ENCODE results near the gene REN.

The REN gene

DNA sequence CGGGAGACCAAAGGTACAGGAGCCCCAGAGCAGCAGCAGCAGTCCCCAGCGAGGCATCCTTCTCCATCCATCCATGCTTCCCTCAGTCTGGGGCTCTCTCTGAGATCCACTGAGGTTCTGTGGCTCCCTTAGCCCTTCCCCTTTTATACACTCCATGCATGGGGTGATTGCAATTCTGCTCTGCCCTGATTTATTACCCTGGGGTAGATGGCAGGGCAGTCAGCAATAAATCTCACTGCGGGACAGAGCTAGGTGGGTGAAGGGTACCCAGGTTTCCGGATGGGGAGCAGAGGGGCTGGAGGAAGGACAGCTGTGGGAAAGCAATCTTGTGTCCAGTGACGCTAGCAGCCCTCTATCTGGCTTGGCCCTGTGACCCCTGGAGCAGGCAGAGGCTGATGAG lies at the start of gene REN:
Gene REN, minus strand, starts transcription at position 119 of the 400 bp plus-strand sequence. Its CDS starts 44 bp downstream, at position 75.
- H3K4me3 ChIP-seq (ENCODE audit: low read depth, low read length) = no peak within 1 kb of the TSS

DNA sequence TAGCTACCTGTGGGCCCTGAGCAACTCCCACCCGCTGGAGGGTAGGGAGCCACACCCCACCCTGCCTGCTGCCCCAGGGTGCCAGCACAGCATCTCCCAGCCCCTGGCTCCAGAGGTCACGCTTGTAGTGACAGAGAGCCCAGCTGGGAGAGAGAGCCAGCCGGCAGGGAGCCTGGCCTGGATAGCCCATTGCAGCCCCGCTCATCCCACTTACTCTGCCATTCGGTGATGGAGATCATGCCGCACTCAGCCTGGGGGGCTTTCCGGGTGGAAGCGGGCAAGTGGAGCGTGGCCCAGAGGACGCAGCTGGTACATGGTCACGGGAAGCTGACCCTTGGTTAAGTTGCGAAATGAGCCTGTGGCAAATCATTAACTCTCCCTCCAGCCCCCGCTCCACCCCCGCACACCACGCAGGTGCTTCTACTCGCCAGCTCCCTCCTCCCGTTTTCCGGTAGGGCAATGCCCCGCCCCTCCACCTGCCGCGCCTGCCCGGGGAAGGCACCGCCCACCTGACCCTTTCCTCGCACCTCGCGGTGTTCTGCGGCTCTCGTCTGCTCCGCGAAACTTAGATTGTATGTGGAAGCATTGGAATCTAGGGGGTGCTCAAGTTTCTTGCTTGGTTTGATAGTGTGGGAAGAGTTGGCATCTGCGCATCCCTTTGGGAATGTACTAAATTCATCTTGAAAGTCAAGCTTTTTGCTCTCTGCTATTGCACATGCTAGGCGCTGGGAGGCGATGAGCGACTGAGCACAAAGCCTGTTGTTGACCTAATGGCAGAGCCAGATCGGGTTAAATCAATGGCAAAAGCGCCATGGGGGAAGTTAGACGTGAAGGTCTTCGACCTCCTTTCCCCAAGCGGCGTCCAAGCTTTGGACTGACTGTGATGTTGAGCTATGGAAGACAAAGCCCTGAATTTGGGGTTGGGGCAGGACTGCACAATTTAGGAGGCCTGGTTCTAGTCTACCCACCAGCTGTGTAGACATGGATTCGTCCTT lies 47.8 kb upstream of the REN start, which contains the start of gene GOLT1A:
Gene GOLT1A, minus strand, starts transcription at position 321 of the 995 bp plus-strand sequence. Its CDS starts 82 bp downstream, at position 239.
- H3K4me3 ChIP-seq (ENCODE audit: low read depth, low read length) = peak within 1 kb of the TSS; percentile 70

DNA sequence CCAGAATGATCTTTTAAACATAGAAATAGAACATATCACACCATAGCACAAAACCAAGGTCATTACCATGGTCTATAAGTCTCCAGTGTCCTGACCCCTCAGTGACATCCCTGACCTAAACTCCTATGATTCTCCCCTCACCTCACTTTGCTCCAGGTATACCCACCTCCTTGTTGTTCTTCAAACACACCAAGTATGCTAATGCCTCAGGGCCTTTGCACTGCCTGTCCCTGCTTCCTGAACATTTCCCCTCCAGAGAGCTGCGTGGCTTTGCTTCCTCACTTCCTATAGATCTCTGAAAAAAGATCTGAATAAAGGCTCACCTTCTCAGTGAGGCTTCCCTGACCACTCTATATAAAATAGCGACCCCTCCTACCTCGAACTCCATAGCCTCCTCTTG lies 46.6 kb upstream of the REN start:
- no peak overlapping the region for H3K4me3 ChIP-seq (ENCODE audit: low read depth, low read length)

DNA sequence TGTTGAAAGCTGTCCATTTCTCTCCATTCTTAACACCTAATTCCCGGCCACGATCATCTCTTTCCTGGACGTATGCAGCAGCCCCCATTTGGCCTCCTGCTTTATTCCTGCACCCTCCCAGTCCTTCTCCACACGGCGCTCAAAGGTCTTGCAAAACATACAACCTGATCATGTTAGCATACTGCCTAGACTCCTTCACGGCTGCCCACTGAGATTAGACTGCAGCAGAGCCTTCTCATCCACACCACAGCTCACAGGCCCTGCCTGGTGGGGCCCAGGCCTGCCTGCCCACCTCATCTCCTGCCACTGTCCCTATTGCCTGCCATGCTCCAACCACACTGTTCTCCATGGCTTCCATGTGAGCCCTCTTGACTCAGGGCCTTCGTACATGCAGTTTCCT lies 44.9 kb upstream of the REN start:
- H3K4me3 ChIP-seq (ENCODE audit: low read depth, low read length) = no peak overlapping the region

DNA sequence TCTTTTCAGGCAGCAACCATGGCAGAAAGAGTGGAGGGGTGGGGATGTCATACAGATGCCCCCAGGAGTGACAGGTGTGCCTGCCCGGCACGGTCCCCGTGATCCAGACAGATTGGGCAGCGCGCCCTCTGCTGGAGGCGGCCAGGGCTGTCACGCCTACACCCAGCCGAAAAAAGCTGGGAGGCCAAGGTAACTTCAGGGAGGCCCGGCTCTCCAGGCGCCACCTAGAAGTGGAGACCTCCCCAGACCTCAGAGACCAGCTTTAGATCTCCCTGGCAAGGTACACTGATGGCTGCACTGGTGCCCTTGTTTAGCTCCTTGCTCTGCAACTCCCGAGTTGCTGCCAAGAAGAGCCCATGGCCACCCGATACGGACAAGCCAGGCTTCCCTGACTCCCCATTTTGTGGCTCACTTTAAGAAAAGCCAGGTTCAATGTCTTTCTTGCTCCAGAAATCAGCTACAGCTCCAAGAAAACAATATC lies 41.0 kb upstream of the REN start:
- no peak overlapping the region for H3K4me3 ChIP-seq (ENCODE audit: low read depth, low read length)

DNA sequence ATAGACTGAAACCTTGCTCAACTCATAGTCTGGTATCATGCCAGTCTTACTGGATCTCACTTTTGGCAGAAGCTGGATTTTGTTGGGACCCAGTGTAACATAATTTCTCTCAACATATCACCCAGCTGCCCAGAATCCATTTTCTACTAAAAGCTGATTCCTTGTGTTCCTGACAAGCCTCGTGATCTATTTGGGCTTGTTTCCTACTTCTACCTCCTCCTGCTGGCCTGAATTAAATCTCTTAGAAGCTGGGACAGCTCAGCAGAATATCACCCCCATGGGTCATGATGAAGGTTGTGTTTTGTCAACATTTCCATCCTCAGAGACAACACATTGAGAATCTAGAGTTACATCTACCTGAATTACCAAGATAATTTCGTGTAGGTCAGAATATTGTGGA lies 40.0 kb upstream of the REN start:
- H3K4me3 ChIP-seq (ENCODE audit: low read depth, low read length) = no peak overlapping the region

DNA sequence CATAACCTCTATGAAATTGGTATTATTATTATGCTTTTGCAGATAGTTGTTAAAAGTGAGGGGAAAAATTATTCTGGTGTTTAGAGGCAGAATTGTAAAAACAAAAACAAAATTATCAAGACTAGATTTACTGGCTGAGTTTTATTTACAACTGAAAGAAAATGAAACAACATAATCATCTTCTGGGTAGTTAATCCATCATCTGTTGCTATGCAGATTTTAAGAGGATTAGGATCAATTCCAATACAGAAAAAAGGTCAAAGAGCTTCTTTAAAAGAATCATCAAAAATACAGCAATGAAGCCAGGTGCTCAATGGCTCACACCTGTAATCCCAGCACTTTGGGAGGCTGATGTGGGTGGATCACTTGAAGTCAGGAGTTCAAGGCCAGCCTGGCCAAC lies 39.3 kb upstream of the REN start:
- no peak overlapping the region for H3K4me3 ChIP-seq (ENCODE audit: low read depth, low read length)

DNA sequence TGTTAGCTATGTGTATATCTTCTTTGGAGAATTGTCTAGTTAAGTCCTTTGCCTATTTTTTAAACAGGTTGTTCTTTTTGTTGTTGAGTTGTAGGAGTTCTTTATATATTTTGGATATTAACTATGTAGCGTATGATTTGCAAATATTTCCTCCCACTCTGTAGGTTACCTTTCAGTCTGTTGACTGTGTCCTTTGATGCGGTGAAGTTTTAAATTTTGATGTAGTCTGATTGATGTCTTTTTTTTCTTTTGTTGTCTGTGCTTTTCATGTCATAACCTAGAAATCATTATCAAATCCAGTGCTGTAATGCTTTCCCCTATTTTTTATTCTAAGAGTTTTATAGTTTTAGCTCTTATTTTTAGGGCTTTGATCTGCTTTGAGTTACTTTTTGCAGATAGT lies 38.8 kb upstream of the REN start:
- H3K4me3 ChIP-seq (ENCODE audit: low read depth, low read length) = no peak overlapping the region

DNA sequence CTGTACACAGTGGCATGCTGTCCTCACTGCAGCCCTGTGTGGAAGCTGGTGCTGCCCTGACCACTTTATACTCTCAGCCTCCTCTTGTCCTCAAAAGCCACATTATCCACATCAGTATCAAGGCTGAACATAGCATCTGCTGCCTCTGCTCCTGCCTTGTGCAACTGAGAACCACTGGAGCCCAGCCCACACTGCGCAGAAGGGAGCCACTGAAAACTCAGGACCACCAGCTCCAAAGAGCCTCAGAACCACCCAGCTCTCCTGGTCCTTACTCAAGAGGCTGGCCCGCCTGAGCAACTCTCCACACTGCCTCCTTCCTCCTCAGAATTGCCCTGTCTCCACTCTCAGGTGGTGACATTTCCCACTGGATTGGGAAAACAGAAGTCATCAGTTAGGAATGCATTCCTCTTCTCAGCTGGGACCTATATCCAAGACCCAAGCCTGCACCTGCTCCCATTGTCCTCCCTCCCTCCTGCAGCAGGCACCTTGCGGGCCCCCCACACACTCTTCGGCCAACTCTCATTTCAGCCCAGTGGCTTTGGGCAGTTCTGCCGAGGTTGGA lies 37.1 kb upstream of the REN start:
- no peak overlapping the region for H3K4me3 ChIP-seq (ENCODE audit: low read depth, low read length)

DNA sequence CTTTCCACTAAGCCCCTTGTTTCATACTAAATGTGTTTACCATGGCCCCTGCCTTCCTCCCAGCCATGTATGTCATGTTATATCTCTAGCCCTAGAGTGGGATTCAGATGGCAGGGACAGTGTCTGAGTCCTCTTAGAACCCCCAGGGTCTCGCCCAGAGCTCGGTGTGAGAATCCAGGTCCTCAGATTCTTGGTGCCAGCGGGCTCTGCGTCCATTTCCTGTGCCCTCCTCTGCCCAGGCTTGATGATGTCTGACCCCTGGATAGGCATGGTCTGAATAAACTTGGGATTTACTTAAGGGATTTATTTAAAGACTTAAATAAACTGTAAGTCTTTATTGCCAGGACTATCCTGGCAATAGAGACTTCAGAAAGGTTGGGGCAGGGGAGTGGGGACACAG lies 36.3 kb upstream of the REN start:
- no peak overlapping the region for H3K4me3 ChIP-seq (ENCODE audit: low read depth, low read length)

DNA sequence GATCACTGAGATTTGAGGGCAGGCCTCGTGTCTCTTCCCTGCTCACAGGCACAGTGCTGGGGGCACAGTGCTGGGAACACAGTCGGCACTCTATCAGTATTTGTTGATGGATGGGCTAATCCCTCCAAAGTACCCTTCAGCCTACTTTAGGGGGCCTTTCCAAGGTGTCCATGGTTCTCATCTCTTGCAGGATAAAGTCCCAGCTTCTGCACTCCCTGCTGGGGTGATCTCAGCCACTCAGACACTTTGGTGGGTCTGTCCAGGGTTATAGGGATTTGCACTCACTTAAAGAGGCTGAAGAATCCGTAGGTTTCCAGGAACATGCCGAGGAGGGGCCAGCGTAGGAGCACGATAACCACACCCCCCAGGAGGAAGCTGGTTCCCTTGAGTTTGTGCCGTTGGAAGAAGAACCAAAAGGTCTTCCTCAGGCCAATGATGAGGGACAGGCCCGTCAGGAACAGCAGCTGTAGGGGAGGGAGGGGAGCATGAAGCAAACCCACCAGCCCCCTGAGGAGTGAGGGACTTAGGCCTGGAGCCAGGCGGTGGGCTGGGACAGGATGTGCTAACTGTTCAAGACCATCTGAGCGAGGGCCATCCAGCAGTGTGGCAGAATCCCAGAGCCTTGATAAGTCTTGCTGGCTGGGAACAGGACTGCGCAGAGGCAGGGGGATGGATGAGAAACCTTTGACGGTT lies 35.4 kb upstream of the REN start:
- no peak overlapping the region for H3K4me3 ChIP-seq (ENCODE audit: low read depth, low read length)

DNA sequence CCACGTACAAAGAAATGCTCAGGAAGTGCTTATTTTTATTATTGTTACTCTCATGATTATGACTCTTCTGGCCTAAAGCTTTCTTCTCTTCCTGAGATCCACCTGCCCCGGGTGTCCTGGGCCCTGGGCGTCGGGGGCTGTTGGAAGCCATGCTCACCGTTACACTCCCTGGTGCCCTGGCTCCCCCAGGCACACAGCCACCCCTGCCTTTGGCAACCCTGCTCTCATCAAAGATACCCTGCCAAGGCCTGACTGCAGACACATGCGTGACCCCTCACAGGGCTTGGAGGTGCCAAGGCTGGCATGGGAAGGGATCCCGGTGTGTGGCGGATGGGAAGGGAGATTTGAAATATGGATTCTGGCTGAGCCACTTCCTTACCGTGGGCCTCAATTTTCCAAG lies 33.4 kb upstream of the REN start:
- H3K4me3 ChIP-seq (ENCODE audit: low read depth, low read length) = no peak overlapping the region

DNA sequence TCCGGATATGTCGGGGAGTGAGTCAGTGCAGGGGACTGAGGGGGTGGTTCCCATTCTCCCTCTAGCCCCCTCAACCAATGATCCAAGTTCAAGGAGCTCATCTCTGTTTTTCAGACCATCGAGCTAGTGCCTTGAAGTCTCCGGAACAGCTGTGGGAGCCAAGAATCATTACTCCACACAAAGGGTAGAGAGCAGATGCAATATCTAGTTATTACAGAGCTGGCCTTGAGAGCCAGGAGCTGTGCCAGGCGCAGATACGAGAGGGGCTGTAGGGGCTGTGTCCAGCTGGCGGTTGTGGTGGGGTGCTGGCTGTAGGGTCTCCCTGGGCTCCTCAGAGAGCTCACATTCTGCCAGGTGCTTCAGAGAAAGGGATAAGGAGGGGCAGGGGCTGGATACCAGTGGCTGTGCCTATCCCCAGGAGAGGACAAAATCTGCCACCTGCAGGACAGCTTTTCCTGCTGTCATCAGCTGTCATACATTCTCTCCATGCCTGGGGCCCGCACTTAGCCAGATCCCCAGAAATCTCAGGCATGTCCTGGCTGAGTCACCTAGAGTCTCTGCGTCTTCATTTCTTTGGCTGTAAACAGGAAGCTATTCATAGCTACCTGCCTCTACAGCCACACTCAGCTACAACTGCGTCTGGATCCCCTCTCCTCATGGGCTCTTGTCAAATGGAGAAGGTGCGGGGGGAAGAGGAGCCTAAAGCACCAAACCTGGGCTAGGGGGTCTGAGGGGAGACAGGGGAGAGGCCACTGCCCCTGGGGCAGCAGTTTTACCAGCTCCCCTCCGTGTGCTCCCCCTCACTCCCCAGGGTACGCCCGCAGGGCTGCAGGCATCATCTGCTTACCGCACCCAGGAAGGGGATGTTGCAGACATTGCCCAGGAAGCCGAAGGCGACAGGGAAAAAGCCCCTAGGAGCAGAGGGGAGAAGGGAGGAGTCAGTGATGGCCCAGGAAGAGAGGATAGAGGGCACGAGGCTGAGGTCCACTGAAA lies 32.5 kb upstream of the REN start:
- no peak overlapping the region for H3K4me3 ChIP-seq (ENCODE audit: low read depth, low read length)

DNA sequence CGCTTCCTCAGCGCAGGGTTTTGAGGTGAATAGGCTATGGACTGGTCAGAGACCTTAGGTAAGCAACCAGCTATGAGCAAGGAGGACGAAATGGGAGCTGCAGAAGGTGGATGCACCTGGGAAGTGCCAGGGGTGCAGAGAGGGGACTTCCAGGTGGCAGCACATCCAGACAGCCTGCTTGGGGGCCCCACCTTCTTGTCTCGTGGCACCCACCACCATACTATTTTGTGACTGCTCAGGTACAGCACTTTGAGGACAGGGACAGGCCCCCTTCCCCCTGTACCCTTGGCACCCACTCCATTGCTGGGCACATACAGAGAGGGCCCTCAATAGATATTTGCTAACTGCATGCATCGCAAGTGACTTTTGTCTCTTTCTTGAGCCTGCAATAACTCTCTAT lies 30.9 kb upstream of the REN start:
- no peak overlapping the region for H3K4me3 ChIP-seq (ENCODE audit: low read depth, low read length)

DNA sequence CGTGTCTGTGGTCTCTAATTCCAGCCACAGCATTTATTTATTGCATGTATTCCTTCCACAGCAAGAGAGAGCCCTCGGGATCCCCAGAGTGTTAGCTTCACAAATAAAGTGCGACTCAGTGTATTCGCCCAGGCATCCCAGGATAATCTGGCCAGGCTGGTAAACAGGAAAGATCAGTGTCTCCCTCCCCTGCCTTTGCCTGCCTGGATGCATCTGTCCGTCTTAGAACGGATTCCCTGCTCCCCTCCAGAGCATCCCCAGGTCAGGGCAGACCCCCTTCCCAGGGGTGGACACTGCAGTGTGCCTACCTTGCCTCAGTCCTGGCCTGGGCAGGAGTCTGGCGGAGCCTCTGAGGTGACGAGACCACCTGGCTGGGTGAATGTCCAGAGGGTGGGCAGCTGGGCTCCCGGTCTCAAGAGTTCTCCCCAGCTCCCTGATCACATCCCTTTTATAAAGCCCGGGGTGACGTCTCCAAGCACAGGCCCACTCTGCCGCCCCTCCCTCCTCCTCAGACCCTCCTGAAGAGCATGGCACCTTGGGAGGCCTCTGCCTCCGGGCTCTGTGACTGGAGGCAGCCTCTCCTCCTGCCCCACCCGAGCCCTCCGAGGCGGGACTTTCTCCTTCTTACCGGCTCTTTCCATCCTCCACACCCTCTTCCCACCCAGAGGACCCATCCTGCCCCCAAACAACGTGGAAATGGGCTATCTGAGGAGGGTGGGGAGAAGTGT lies 30.1 kb upstream of the REN start, which contains the start of gene KISS1:
Gene KISS1, minus strand, starts transcription at position 424 of the 728 bp plus-strand sequence. CDS start 3,615 bp downstream, outside the sequence.
- no peak within 1 kb of the TSS for H3K4me3 ChIP-seq (ENCODE audit: low read depth, low read length)

DNA sequence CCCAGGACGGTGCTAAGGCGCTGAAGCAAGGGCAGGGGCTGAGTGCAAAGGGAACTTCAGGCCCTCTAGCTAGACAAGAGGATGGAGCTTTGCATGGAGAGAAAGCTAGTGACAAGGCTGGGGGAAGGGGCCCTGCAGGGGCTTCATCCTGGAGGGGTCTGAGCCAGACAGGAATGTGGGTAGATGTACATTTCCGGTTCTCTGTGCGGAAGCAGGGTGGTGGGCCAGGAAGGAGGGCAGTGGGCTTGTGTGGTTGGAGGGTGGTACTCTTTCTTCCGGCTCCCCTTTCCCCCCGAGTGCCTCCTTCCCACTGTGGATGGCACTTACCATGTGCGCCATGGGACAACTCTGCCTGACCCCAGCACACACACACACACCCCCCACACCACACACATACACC lies 28.6 kb upstream of the REN start:
- H3K4me3 ChIP-seq (ENCODE audit: low read depth, low read length) = no peak overlapping the region

DNA sequence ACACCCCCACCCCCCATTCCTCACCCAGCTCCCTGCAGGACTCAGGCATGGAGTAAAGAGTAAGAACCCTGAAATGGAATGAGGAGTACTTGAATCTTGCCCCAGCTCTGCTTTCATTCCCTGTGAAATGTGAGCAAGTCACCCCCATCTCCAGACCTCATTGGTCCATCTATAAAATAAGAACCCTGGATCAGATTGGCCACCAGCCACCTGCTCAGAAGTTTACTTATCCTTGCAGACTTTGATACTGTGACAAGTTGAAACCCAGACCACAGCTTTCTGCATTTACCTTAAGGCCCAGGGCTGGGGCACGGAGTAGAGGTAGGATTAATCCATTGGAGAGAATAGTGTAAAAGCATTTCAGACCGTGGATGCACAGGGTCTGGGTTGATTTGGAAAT lies 27.9 kb upstream of the REN start:
- H3K4me3 ChIP-seq (ENCODE audit: low read depth, low read length) = no peak overlapping the region

DNA sequence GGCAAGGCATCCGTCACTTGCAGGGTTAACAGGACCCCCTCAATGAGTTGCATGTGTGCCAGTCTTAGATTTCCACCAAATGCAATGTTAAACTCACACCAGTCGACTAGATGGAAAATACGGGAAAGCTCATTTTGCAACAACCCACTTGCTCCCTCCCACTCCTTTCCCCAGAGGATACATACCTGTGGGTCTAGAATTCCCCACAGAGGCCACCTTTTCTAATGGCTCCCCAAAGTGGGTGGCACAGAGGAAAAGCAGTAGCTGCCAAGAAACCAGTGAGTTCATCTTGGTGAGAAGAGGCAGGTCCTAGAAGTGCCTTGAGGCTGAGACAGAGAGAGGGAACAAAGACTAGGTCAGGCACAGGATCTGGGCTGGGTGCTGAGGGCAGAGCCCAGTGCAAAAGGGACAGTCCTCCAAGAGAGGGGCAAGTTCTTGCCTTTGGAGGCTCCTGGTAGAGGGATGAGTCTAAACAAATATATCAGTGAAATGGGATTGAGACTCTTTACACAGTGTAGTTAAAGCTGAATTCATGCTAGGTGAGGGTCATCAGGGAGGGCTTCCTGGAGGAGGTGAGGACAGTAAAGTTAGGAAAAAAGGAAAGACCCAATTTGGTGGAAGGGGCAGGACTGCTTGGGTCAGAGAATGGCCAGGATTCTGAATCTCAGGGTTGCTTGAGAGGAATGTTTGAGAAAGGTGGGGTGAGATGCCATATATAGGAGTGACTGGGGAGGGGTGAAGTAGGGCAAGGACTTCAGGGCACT lies 26.6 kb upstream of the REN start:
- no peak overlapping the region for H3K4me3 ChIP-seq (ENCODE audit: low read depth, low read length)

DNA sequence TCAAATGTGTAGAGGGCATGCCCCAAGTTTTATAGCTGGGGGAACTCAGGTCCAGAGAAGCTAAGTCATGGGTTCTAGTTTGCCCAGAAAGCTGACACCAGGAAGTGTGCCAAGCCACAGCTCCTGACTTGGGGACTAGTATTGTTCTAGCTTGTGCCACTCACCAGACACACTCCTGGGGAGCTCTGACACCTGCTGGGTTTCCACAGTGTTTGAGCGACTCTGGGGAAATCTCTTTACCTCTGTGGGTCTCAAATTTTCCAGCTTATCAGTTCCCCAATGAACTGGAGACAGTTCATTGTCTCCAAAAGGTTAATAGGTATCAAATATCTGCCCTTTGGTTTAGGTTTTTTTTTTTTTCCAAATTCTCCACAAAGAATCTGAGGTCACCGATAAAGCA lies 25.9 kb upstream of the REN start:
- H3K4me3 ChIP-seq (ENCODE audit: low read depth, low read length) = no peak overlapping the region

Data from iPS-11a (cell line).